GM20431 (cell line): Measurements from ENCODE around the gene RECQL5.
"Not testable (repeated sequence)": the region's sequence is repeated elsewhere in the genome, so short reads cannot be mapped to it uniquely, and the experiment has no call there.

ENCODE experiments used
- in situ Hi-C: fragments of 300-500 bp; cut with MseI, MboI; formaldehyde crosslinking; loops from one replicate; pipeline ENCODE4 v1.15.0; 2020; ENCODE audit warnings: low sequenced_read_pairs; ENCODE audit not compliant: unreplicated experiment

Gene RECQL5

GRCh38 chr17:75601057-75601987 is 65.6 kb downstream of the RECQL5 start:
- in situ Hi-C loops, result no loop called here

- in situ Hi-C loops, result no loop called here
These were observed 70.5 kb downstream of the RECQL5 start for GRCh38 chr17:75596320-75597087.

- in situ Hi-C loops, result no loop called here
These were observed 71.0 kb downstream of the RECQL5 start for GRCh38 chr17:75595920-75596313.

GRCh38 chr17:75595284-75595919 is 71.6 kb downstream of the RECQL5 start:
- in situ Hi-C loops, result no loop called here

- in situ Hi-C loops, result no loop called here
These were observed 72.3 kb downstream of the RECQL5 start for GRCh38 chr17:75594499-75595283.

- in situ Hi-C loops, result not testable (repeated sequence)
These were observed 73.5 kb downstream of the RECQL5 start for GRCh38 chr17:75593430-75593829.

- in situ Hi-C loops, result no loop called here
These were observed 74.5 kb downstream of the RECQL5 start for GRCh38 chr17:75592348-75593020.

GRCh38 chr17:75591722-75592302 is 75.1 kb downstream of the RECQL5 start:
- in situ Hi-C loops, result no loop called here

- in situ Hi-C loops, result no loop called here
These were observed 75.9 kb downstream of the RECQL5 start for GRCh38 chr17:75590849-75591721.

GRCh38 chr17:75590314-75590761 is 76.6 kb downstream of the RECQL5 start:
- in situ Hi-C loops, result no loop called here

- in situ Hi-C loops, result no loop called here
These were observed 77.0 kb downstream of the RECQL5 start for GRCh38 chr17:75589919-75590303.

- in situ Hi-C loops, result no loop called here
These were observed 77.7 kb downstream of the RECQL5 start for GRCh38 chr17:75589012-75589918.

GRCh38 chr17:75588596-75589011 is 78.3 kb downstream of the RECQL5 start:
- in situ Hi-C loops, result no loop called here

- in situ Hi-C loops, result no loop called here
These were observed 79.0 kb downstream of the RECQL5 start, which contains the start of gene MYO15B for GRCh38 chr17:75587675-75588595. TSS of gene MYO15B (plus strand) at chr17:75587800. CDS start at chr17:75588058, 258 bp downstream.

- in situ Hi-C loops, result no loop called here
These were observed 82.1 kb downstream of the RECQL5 start for GRCh38 chr17:75584849-75585175.

GRCh38 chr17:75583197-75583596 is 83.8 kb downstream of the RECQL5 start:
- in situ Hi-C loops, result not testable (repeated sequence)
